ENCODE measurements around the gene INPP5A. TPM values are rescaled to one million over a fixed set of nuclear protein-coding genes. Genes with fewer than 3 reads are reported as not detected.

INPP5A gene
- total RNA-seq, 1 donor from 2014 or later: 14.2 TPM

GRCh38 chr10:132687181-132687892, 149.8 kb downstream of the INPP5A start:
- peaks cover under 1% of the 10 kb centered on the region for H3K27me3 Mint-ChIP-seq (ENCODE audit: insufficient read depth, low read depth)
- no peaks in the 10 kb centered on the region for H3K4me1 ChIP-seq
- TF ChIP-seq EZH2 (IDR thresholded peaks at IDR 0.05) (no peak), EZH2phosphoT487 (IDR thresholded peaks at IDR 0.05) (no peak), CTCF (IDR thresholded peaks at IDR 0.05) (no peak)
- H3K4me3 Mint-ChIP-seq: no peak overlapping the region
- no peak overlapping the region for H3K4me2 ChIP-seq
- no peak for DNase-seq (ENCODE audit: low spot score)
- H3K4me1 Mint-ChIP-seq: peaks cover 17% of the 10 kb centered on the region
- no peaks in the 10 kb centered on the region for H3K9me3 ChIP-seq (ENCODE audit: low read depth)
- H2AFZ ChIP-seq (replicated peaks): no peak overlapping the region
- H4K20me1 ChIP-seq (ENCODE audit: low read depth): peaks cover 5% of the 10 kb centered on the region
- H3K27ac Mint-ChIP-seq: no peak overlapping the region
- H3K9ac ChIP-seq: no peak overlapping the region
- H3K9me3 Mint-ChIP-seq: peaks cover 4% of the 10 kb centered on the region
- H3K36me3 ChIP-seq: no peaks in the 10 kb centered on the region
- no peak overlapping the region for H3K27ac ChIP-seq
- H3K79me2 ChIP-seq (ENCODE audit: low read depth): no peaks in the 10 kb centered on the region
- no peaks in the 10 kb centered on the region for H3K27me3 ChIP-seq
- peaks cover 8% of the 10 kb centered on the region for H3K36me3 Mint-ChIP-seq
- H3F3A ChIP-seq (ENCODE audit: low read depth): peaks cover 6% of the 10 kb centered on the region
- no peak overlapping the region for H3K4me3 ChIP-seq

DNA sequence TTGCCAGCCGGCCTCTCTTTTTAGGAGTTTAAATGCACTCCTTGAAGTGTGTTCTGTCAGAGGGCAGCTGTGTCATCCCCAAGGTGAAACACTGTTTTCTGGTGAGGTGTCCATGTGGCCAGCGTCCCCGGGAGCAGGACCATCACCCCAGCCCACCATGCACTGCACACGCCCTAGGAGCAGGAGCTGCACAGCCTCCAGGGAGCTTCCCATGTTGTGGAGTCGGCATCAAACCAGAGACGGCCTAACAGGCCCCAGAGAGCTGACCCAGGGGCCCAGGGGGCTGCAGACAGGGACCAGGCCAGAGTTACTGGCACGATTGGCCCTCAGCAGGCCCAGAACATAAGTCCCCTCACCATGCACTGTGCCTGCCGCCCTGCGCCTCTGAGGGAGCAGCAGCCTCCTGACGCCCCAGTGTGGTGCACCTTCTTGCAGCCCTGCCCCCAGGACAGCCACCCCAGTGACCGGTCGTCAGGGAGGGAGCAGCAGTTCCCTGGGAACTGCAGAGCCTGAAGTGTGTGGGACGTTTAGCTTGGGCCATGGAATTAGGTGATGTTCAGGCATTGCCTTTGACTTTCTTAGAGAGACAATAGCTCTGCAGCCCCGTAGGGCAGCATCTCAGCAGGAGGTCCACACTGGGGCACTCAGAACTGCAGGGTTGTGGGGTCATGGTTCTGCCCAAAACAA, 150.4 kb downstream of the INPP5A start:
- H3K27ac ChIP-seq: no peak overlapping the region
- DNase-seq (ENCODE audit: low spot score): no peak
- H4K20me1 ChIP-seq (ENCODE audit: low read depth): peaks cover 5% of the 10 kb centered on the region
- H3K9ac ChIP-seq: no peak overlapping the region
- H3K36me3 ChIP-seq: no peaks in the 10 kb centered on the region
- peak overlapping the region; percentile 1 for H3K27ac Mint-ChIP-seq
- no peaks in the 10 kb centered on the region for H3K9me3 ChIP-seq (ENCODE audit: low read depth)
- H3K27me3 Mint-ChIP-seq (ENCODE audit: insufficient read depth, low read depth): no peaks in the 10 kb centered on the region
- no peak overlapping the region for H3K4me3 Mint-ChIP-seq
- peaks cover 10% of the 10 kb centered on the region for H3K9me3 Mint-ChIP-seq
- H3K79me2 ChIP-seq (ENCODE audit: low read depth): no peaks in the 10 kb centered on the region
- no peak overlapping the region for H3K4me3 ChIP-seq
- H3K4me1 Mint-ChIP-seq: peaks cover 17% of the 10 kb centered on the region
- TF ChIP-seq EZH2phosphoT487 (IDR thresholded peaks at IDR 0.05) (no peak), CTCF (IDR thresholded peaks at IDR 0.05) (no peak), EZH2 (IDR thresholded peaks at IDR 0.05) (no peak)
- H3K4me1 ChIP-seq: no peaks in the 10 kb centered on the region
- H2AFZ ChIP-seq (replicated peaks): no peak overlapping the region
- no peak overlapping the region for H3K4me2 ChIP-seq
- peaks cover 8% of the 10 kb centered on the region for H3K36me3 Mint-ChIP-seq
- peaks cover 1% of the 10 kb centered on the region for H3F3A ChIP-seq (ENCODE audit: low read depth)
- H3K27me3 ChIP-seq: no peaks in the 10 kb centered on the region

DNA sequence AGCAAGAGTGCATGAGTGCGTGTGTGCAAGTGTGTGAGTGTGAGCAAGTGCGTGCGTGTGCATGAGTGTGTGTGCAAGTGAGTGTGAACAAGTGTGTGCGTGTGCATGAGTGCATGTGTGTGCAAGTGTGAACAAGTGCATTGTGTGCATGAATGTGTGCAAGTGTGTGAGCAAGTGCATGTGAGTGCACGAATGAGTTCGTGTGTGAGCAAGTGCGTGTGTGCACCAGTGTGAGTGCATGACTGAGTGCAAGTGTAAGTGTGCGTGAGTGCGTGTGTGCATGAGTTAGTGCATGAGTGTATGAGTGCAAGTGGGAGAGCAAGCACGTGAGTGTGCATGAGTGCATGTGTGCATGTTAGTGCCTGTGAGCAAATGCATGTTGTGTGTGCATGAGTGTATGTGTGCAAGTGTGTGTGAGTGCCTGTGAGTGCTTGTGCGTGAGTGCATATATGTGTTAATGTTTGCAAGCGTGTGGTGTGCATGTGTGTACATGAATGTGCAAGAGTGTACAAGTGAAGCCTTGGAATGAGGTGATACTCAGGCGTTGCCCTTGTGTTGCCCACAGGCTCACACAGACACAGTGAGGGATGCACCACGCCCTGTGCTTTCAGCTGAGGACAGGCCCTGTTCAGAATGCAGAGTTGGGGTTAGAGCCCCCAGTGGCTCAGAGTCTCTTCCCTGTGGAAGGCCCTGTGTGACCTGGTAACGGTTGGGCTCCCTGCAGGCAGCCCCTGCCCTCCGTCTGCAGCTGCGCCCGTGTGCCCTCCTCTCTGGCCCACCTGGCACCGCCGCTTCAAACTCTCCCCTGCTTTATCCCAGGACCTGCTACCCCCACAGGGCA, 151.2 kb downstream of the INPP5A start:
- no peaks in the 10 kb centered on the region for H3K79me2 ChIP-seq (ENCODE audit: low read depth)
- peaks cover 13% of the 10 kb centered on the region for H3K9me3 Mint-ChIP-seq
- H3K27me3 ChIP-seq: no peaks in the 10 kb centered on the region
- no peak for TF ChIP-seq CTCF (IDR thresholded peaks at IDR 0.05)
- TF ChIP-seq EZH2phosphoT487 (IDR thresholded peaks at IDR 0.05): no peak
- TF ChIP-seq EZH2 (IDR thresholded peaks at IDR 0.05): no peak
- H4K20me1 ChIP-seq (ENCODE audit: low read depth): peaks cover 5% of the 10 kb centered on the region
- DNase-seq (ENCODE audit: low spot score): no peak
- H3K27me3 Mint-ChIP-seq (ENCODE audit: insufficient read depth, low read depth): no peaks in the 10 kb centered on the region
- peaks cover 8% of the 10 kb centered on the region for H3K36me3 Mint-ChIP-seq
- H2AFZ ChIP-seq (replicated peaks): no peak overlapping the region
- H3K27ac Mint-ChIP-seq: peak overlapping the region; percentile 1
- no peaks in the 10 kb centered on the region for H3K4me1 ChIP-seq
- no peak overlapping the region for H3K4me3 ChIP-seq
- no peaks in the 10 kb centered on the region for H3F3A ChIP-seq (ENCODE audit: low read depth)
- no peak overlapping the region for H3K27ac ChIP-seq
- H3K9ac ChIP-seq: no peak overlapping the region
- no peaks in the 10 kb centered on the region for H3K36me3 ChIP-seq
- H3K4me2 ChIP-seq: no peak overlapping the region
- H3K9me3 ChIP-seq (ENCODE audit: low read depth): no peaks in the 10 kb centered on the region
- no peak overlapping the region for H3K4me3 Mint-ChIP-seq
- H3K4me1 Mint-ChIP-seq: peaks cover 17% of the 10 kb centered on the region
